GM12864 (cell line): ENCODE measurements around the gene ZNF414.

Experiments
- DNase-seq: peaks from one replicate; pipeline ENCODE4 v3.0.0-alpha.2; 2011; ENCODE audit warnings: low read depth
- H3K4me3 ChIP-seq: 2 replicates; pipeline ENCODE4 v1.5.1; 2011; ENCODE audit warnings: mild to moderate bottlenecking, low read depth, low read length, control low read depth
- CTCF ChIP-seq: IDR thresholded peaks from 2 replicates; pipeline ENCODE4 v1.5.1; 2011; ENCODE audit warnings: low read depth, mild to moderate bottlenecking, moderate library complexity, low read length, control low read depth, inconsistent platforms; ENCODE audit errors: missing control alignments

The ZNF414 gene

GRCh38 chr19:8491574-8491973 lies 22.4 kb downstream of the ZNF414 start:
- no peak overlapping the region for H3K4me3 ChIP-seq
- DNase-seq = no peak
- TF ChIP-seq CTCF = peak; percentile 18

- H3K4me3 ChIP-seq = no peak overlapping the region
- no peak for TF ChIP-seq CTCF
- DNase-seq = no peak
These were observed 23.1 kb downstream of the ZNF414 start for GRCh38 chr19:8490873-8491272.

GRCh38 chr19:8490395-8490760 lies 23.6 kb downstream of the ZNF414 start:
- DNase-seq = no peak
- no peak for TF ChIP-seq CTCF
- no peak overlapping the region for H3K4me3 ChIP-seq

GRCh38 chr19:8489561-8490394 lies 24.2 kb downstream of the ZNF414 start:
- no peak for TF ChIP-seq CTCF
- H3K4me3 ChIP-seq = no peak overlapping the region
- DNase-seq = no peak

- TF ChIP-seq CTCF = no peak
- DNase-seq = no peak
- H3K4me3 ChIP-seq = no peak overlapping the region
These were observed 25.6 kb downstream of the ZNF414 start for GRCh38 chr19:8488365-8488764.

- DNase-seq = no peak
- H3K4me3 ChIP-seq = no peak overlapping the region
- TF ChIP-seq CTCF = no peak
These were observed 26.7 kb downstream of the ZNF414 start for GRCh38 chr19:8487137-8487851.
